Hepatocyte (in vitro differentiated cells): Measurements from ENCODE around the gene RCBTB1. TPM values are rescaled to one million over a fixed set of nuclear protein-coding genes. Genes with fewer than 3 reads are reported as not detected.
"Not testable (repeated sequence)": the region's sequence is repeated elsewhere in the genome, so short reads cannot be mapped to it uniquely, and the experiment has no call there.

Experiments
- DNase-seq: peaks from one replicate; pipeline ENCODE4 v3.0.0-alpha.2; 2016; ENCODE audit warnings: low spot score
- H2AFZ ChIP-seq: fragments of 200-600 bp; sonication (generic); 2 replicates; pipeline ENCODE4 v1.6.0; 2016; ENCODE audit warnings: antibody characterized with exemption, mild to moderate bottlenecking
- H3K27ac ChIP-seq: fragments of 200-600 bp; sonication (generic); 2 replicates; pipeline ENCODE4 v1.5.1; 2016; ENCODE audit warnings: mild to moderate bottlenecking
- H3K27me3 ChIP-seq: fragments of 200-600 bp; sonication (generic); 2 replicates; pipeline ENCODE4 v1.6.1; 2016
- H3K36me3 ChIP-seq: fragments of 200-600 bp; sonication (generic); replicated peaks from 2 replicates; pipeline ENCODE4 v1.5.1; 2016; ENCODE audit warnings: low read depth; ENCODE audit not compliant: insufficient read depth
- H3K4me1 ChIP-seq: fragments of 200-600 bp; sonication (generic); 2 replicates; pipeline ENCODE4 v1.5.1; 2016; ENCODE audit warnings: mild to moderate bottlenecking, moderate library complexity; ENCODE audit not compliant: insufficient read depth
- H3K4me2 ChIP-seq: fragments of 200-600 bp; sonication (generic); 2 replicates; pipeline ENCODE4 v1.6.0; 2016
- H3K4me3 ChIP-seq: fragments of 200-600 bp; sonication (generic); 2 replicates; pipeline ENCODE4 v1.5.1; 2016; ENCODE audit warnings: mild to moderate bottlenecking
- H3K79me2 ChIP-seq: fragments of 200-600 bp; sonication (generic); 2 replicates; pipeline ENCODE4 v1.6.0; 2017; ENCODE audit warnings: mild to moderate bottlenecking
- H3K9me2 ChIP-seq: fragments of 200-600 bp; sonication (generic); replicated peaks from 2 replicates; pipeline ENCODE4 v1.6.0; 2017; ENCODE audit warnings: mild to moderate bottlenecking; ENCODE audit not compliant: insufficient read depth
- H3K9me3 ChIP-seq: fragments of 200-600 bp; sonication (generic); 2 replicates; pipeline ENCODE4 v1.5.1; 2016; ENCODE audit warnings: low read depth, mild to moderate bottlenecking
- H4K20me1 ChIP-seq: fragments of 200-600 bp; sonication (generic); 2 replicates; pipeline ENCODE4 v1.6.0; 2016; ENCODE audit warnings: mild to moderate bottlenecking; ENCODE audit not compliant: insufficient read depth, poor library complexity, severe bottlenecking
- CTCF ChIP-seq: fragments of 200-600 bp; sonication (generic); IDR thresholded peaks from 2 replicates; pipeline ENCODE4 v1.5.1; 2016; ENCODE audit warnings: antibody characterized with exemption, mild to moderate bottlenecking; ENCODE audit not compliant: poor library complexity
- EZH2 ChIP-seq: fragments of 200-600 bp; sonication (generic); IDR thresholded peaks from 2 replicates; pipeline ENCODE4 v1.6.1; 2016; ENCODE audit warnings: antibody characterized with exemption, mild to moderate bottlenecking, borderline replicate concordance
- EZH2phosphoT487 ChIP-seq: fragments of 200-600 bp; sonication (generic); IDR thresholded peaks from one replicate; pipeline ENCODE4 v1.6.1; 2018; ENCODE audit warnings: antibody characterized with exemption, mild to moderate bottlenecking, low read depth, moderate library complexity; ENCODE audit not compliant: unreplicated experiment, severe bottlenecking
- WGBS: methylation state at CpG from one replicate; pipeline ENCODE4 v1.1.6; 2016; ENCODE audit warnings: low lambda C conversion rate; ENCODE audit errors: missing lambda C conversion rate; 5-methylcytosine and 5-hydroxymethylcytosine counted together
- polyA plus RNA-seq: library from polyadenylated mRNA; unstranded; fragments of >200 nt; fragmentation: Nextera tagmentation; extraction: Ambion mirVana; gene quantifications from 2 replicates; pipeline ENCODE4 v1.2.1, GENCODE V29; 2016
- total RNA-seq: library from RNA; depleted of rRNA; stranded (reverse); fragments of >200 nt; gene quantifications from 2 replicates; pipeline ENCODE4 v1.2.3, GENCODE V29; 2014

RCBTB1 gene
- total and polyA plus RNA-seq, 2 experiments from 2014 or later = 14.6 to 25.1 TPM

DNA sequence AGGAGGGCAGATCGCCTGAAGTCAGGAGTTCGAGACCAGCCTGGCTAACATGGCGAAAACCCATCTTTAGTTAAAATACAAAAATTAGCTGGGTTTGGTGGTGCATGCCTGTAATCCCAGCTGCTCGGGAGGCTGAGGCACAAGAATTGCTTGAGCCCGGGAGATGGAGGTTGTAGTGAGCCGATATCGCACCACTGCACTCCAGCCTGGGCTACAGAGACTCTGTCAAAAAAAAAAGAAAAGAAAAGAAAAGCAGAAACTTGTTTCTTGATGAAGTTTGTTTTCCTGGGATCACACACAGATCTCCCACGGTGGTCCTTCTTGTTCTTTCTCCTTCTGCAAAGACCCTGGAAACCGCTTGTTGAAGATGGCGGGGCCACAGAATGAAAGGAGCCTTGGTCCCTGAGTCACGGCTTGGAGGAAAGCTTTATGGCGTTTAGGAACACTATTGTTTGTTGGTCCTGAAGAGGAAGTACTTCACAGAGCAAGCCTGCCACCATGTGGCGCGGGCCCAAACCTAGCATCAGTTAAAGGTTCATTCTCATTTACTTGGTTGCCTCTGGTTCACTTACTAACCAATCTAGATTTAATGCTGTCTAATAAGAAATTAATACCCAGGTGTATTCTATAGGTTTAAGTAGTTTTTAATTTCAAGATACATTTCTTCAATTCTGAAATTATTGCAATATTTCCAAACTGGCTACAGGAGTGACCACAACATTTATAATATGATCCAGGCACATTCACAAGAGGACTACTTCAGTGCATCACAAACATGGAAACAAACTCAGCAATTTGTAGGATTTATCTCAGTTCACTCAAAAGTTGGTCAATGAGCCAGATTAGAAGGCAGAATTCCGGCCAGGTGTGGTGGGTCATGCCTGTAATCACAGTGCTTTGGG, 21.6 kb upstream of the RCBTB1 start:
- Histone ChIP-seq H3K79me2 (no peaks in the 10 kb centered on the region), H3K9me3 (no peaks in the 10 kb centered on the region), H3K4me2 (peak overlapping the region; percentile 66), H3K9me2 (no peaks in the 10 kb centered on the region), H2AFZ (peak overlapping the region; percentile 70), H3K4me1 (peaks cover 10% of the 10 kb centered on the region), H3K36me3 (no peaks in the 10 kb centered on the region), H3K4me3 (no peak overlapping the region), H3K27me3 (no peaks in the 10 kb centered on the region), H4K20me1 (no peaks in the 10 kb centered on the region), H3K27ac (no peak overlapping the region)
- 43% methylated on average over 15 of the region's 15 CpGs for WGBS
- TF ChIP-seq CTCF (peak; percentile 87), EZH2 (no peak)
- peak; percentile 91 for DNase-seq

DNA sequence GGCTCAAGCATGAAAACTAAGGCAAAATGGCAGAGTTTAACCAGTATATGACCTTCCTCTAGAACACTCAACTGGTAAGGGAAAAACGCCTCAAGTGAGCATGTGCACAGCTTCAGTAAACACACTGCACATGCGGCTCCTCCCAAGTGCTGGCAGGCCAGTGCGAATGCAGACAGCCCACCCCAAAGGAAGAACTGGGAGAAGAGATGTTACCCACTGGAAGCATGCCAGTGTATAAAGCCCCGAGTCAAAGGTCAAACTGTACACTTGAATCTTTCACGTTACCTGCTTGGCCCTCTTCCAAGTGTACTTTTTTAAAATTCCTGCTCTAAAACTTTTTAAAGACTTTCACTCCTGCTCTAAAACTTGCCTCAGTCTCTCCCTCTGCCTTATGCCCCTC, 19.2 kb upstream of the RCBTB1 start:
- Histone ChIP-seq H3K27me3 (no peaks in the 10 kb centered on the region), H3K4me2 (peak overlapping the region; percentile 13), H3K4me3 (no peak overlapping the region), H3K27ac (no peak overlapping the region), H4K20me1 (no peaks in the 10 kb centered on the region), H3K36me3 (no peaks in the 10 kb centered on the region), H3K4me1 (peaks cover 10% of the 10 kb centered on the region), H2AFZ (peak overlapping the region; percentile 34), H3K9me3 (no peaks in the 10 kb centered on the region), H3K79me2 (no peaks in the 10 kb centered on the region), H3K9me2 (no peaks in the 10 kb centered on the region)
- DNase-seq = no peak
- 58% methylated on average over 5 of the region's 5 CpGs for WGBS
- TF ChIP-seq EZH2 (no peak), CTCF (no peak), EZH2phosphoT487 (no peak)

- not testable (repeated sequence) for H3K4me3 ChIP-seq, H3K27me3 ChIP-seq, H4K20me1 ChIP-seq, H2AFZ ChIP-seq, H3K79me2 ChIP-seq, H3K9me2 ChIP-seq, H3K36me3 ChIP-seq, H3K4me1 ChIP-seq, H3K9me3 ChIP-seq, H3K27ac ChIP-seq, H3K4me2 ChIP-seq, DNase-seq
- WGBS = 94% methylated on average over 7 of the region's 7 CpGs
Measured at GRCh38 chr13:49602615-49603014, 17.3 kb upstream of the RCBTB1 start.

DNA sequence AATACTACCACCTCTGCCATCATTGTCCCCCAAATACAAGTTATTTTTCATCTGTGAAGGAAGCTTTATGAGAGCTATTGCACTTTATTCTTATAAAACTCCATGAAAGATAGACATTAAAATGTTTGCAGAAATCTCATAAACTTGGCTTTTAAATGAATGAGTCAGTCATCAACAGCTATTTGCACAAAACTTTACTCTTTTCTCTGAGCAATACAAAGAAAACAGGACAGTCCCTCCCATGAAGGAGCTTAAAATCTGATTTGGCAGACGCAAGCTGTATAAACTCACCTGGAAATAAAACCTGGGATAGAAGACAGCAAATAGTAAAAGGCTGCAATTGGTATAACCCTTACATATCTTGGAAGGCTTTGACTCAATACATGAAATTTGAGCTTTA, 16.6 kb upstream of the RCBTB1 start:
- Histone ChIP-seq H3K79me2 (no peaks in the 10 kb centered on the region), H3K9me3 (no peaks in the 10 kb centered on the region), H4K20me1 (no peaks in the 10 kb centered on the region), H3K9me2 (no peaks in the 10 kb centered on the region), H3K27ac (no peak overlapping the region), H3K4me2 (no peak overlapping the region), H3K4me3 (no peak overlapping the region), H3K4me1 (peaks cover 10% of the 10 kb centered on the region), H3K36me3 (no peaks in the 10 kb centered on the region), H2AFZ (no peak overlapping the region), H3K27me3 (no peaks in the 10 kb centered on the region)
- WGBS = 74% methylated on average over 1 of the region's 1 CpG
- TF ChIP-seq CTCF = no peak
- no peak for TF ChIP-seq EZH2phosphoT487
- TF ChIP-seq EZH2 = no peak
- DNase-seq = no peak
